Skin epidermis (tissue), 12 donors: ENCODE results near the gene CFL1.
A peak's percentile ranks its signal among the peaks of the same experiment; 100 is the strongest.

Experiments used
- H3K27ac ChIP-seq, 21 experiments: fragments of 200-600 bp; sonication (generic) in 11 of 21; one replicate each; pipeline ENCODE4 v1.5.0; 2020; ENCODE audit warnings: mild to moderate bottlenecking in 3 of 21, inconsistent platforms in 2 of 21, moderate library complexity in 2 of 21
- H3K4me3 ChIP-seq, 7 experiments: fragments of 200-600 bp; sonication (generic) in 2 of 7; one replicate each; pipeline ENCODE4 v1.5.0; 2020; ENCODE audit warnings: inconsistent platforms in 2 of 7, mild to moderate bottlenecking in 2 of 7, moderate library complexity in 1 of 7

Gene CFL1

GRCh38 chr11:65872586-65873317 lies 14.8 kb upstream of the CFL1 start, which contains the start of gene EFEMP2:
Gene EFEMP2, minus strand, starts transcription at chr11:65872800. Its CDS starts 446 bp downstream, at chr11:65872354.
- Histone ChIP-seq H3K27ac (peak within 1 kb of the TSS; percentile 49 to 95 (median 84)), H3K4me3 (peak within 1 kb of the TSS; percentile 36 to 54 (median 44))

GRCh38 chr11:65871811-65872548 lies 14.0 kb upstream of the CFL1 start:
- Histone ChIP-seq H3K4me3 (peak overlapping the region; percentile 32 to 54 (median 44)), H3K27ac (peak overlapping the region; percentile 49 to 95 (median 83))

- Histone ChIP-seq H3K27ac (peak overlapping the region in 17 of 21 experiments; percentile 19 to 95 (median 85)), H3K4me3 (peak overlapping the region in 3 of 7 experiments; percentile 36 to 54 (median 44))
These were observed 13.0 kb upstream of the CFL1 start for GRCh38 chr11:65870706-65871681.

GRCh38 chr11:65870307-65870658 lies 12.3 kb upstream of the CFL1 start:
- Histone ChIP-seq H3K27ac (peak overlapping the region in 1 of 21 experiments; percentile 20), H3K4me3 (no peak overlapping the region)

GRCh38 chr11:65869643-65870306 lies 11.8 kb upstream of the CFL1 start:
- Histone ChIP-seq H3K4me3 (no peak overlapping the region), H3K27ac (peak overlapping the region in 1 of 21 experiments; percentile 20)

- no peak overlapping the region for H3K4me3 ChIP-seq
- no peak overlapping the region for H3K27ac ChIP-seq
These were observed 10.9 kb upstream of the CFL1 start for GRCh38 chr11:65868907-65869306.

- no peak overlapping the region for H3K27ac ChIP-seq
- no peak overlapping the region for H3K4me3 ChIP-seq
These were observed 10.2 kb upstream of the CFL1 start for GRCh38 chr11:65868076-65868667.

- H3K27ac ChIP-seq = no peak overlapping the region
- H3K4me3 ChIP-seq = no peak overlapping the region
These were observed 9.5 kb upstream of the CFL1 start for GRCh38 chr11:65867284-65868071.

GRCh38 chr11:65866509-65867283 lies 8.7 kb upstream of the CFL1 start:
- Histone ChIP-seq H3K4me3 (no peak overlapping the region), H3K27ac (no peak overlapping the region)

- Histone ChIP-seq H3K4me3 (no peak overlapping the region), H3K27ac (no peak overlapping the region)
These were observed 7.7 kb upstream of the CFL1 start for GRCh38 chr11:65865550-65866172.

GRCh38 chr11:65864706-65865471 lies 6.9 kb upstream of the CFL1 start:
- H3K27ac ChIP-seq = no peak overlapping the region

GRCh38 chr11:65863889-65864705 lies 6.1 kb upstream of the CFL1 start:
- no peak overlapping the region for H3K27ac ChIP-seq

More at GRCh38 chr11:65864706-65865471, 6.9 kb upstream of the CFL1 start:
- H3K4me3 ChIP-seq = no peak overlapping the region

GRCh38 chr11:65862941-65863888 lies 5.2 kb upstream of the CFL1 start:
- peak overlapping the region in 2 of 21 experiments; percentile 3 to 41 for H3K27ac ChIP-seq
- no peak overlapping the region for H3K4me3 ChIP-seq

More at GRCh38 chr11:65863889-65864705, 6.1 kb upstream of the CFL1 start:
- no peak overlapping the region for H3K4me3 ChIP-seq

GRCh38 chr11:65862191-65862735 lies 4.3 kb upstream of the CFL1 start:
- peak overlapping the region in 6 of 21 experiments; percentile 14 to 93 (median 28) for H3K27ac ChIP-seq

More at GRCh38 chr11:65862191-65862735, 4.3 kb upstream of the CFL1 start:
- H3K4me3 ChIP-seq = no peak overlapping the region
